ENCODE measurements around the gene ORM1. TPM values are rescaled to one million over a fixed set of nuclear protein-coding genes. Genes with fewer than 3 reads are reported as not detected.

Gene ORM1
- total and polyA plus RNA-seq, 4 donors, result 1,297 to 69,591 (median 37,095) TPM

- TF ChIP-seq CTCF (IDR thresholded peaks at IDR 0.05; ENCODE audit: low read depth, low read length, missing input control), result no peak
- no peak for TF ChIP-seq REST (IDR thresholded peaks at IDR 0.05)
These were observed 43.9 kb upstream of the ORM1 start (continued) for GRCh38 chr9:114278881-114279570.

- 96% methylated on average over 3 of the region's 3 CpGs for WGBS
- H3K36me3 ChIP-seq (ENCODE audit: control insufficient read depth in 4 of 4, insufficient read depth in 3 of 4, low read depth in 1 of 4, low read length in 3 of 4), result peaks cover 3 to 40% (median 16%) of the 10 kb centered on the region in 4 donors
These were observed 43.2 kb upstream of the ORM1 start for GRCh38 chr9:114279693-114280092.

GRCh38 chr9:114280636-114281472, 42.0 kb upstream of the ORM1 start:
- no peak overlapping the region for H3K27ac ChIP-seq (ENCODE audit: low read depth in 1 of 2, low read length in 2 of 2)
- no peak overlapping the region for H3K9ac ChIP-seq (ENCODE audit: low read depth in 1 of 2, low read length in 2 of 2)
- no peaks in the 10 kb centered on the region for H3K27me3 ChIP-seq (ENCODE audit: control insufficient read depth in 4 of 4, insufficient read depth in 4 of 4, low read length in 3 of 4)
- no peak for TF ChIP-seq REST (IDR thresholded peaks at IDR 0.05)
- no peak for TF ChIP-seq JUND (IDR thresholded peaks at IDR 0.05)
- no peak for TF ChIP-seq RAD21 (IDR thresholded peaks at IDR 0.05)
- TF ChIP-seq SP1 (IDR thresholded peaks at IDR 0.05), result no peak
- TF ChIP-seq NR2F2 (IDR thresholded peaks at IDR 0.05), result no peak
- no peak for TF ChIP-seq FOXA1 (IDR thresholded peaks at IDR 0.05)
- no peak for TF ChIP-seq MAX (IDR thresholded peaks at IDR 0.05)
- TF ChIP-seq EGR1 (IDR thresholded peaks at IDR 0.05; ENCODE audit: low read depth in 2 of 2), result no peak
- TF ChIP-seq HNF4G (IDR thresholded peaks at IDR 0.05), result no peak
- no peak for TF ChIP-seq ATF3 (IDR thresholded peaks at IDR 0.05)
- TF ChIP-seq GABPA (IDR thresholded peaks at IDR 0.05 in 1 of 2, conservative IDR thresholded peaks at IDR 0.05 in 1 of 2), result no peak
- H3K9me3 ChIP-seq (ENCODE audit: control insufficient read depth in 4 of 4, low read length in 3 of 4), result no peaks in the 10 kb centered on the region
- H3K4me3 ChIP-seq (ENCODE audit: low read depth in 1 of 3, low read length in 3 of 3), result no peak overlapping the region
- DNase-seq (ENCODE audit: low spot score), result no peak
- peaks cover 5 to 46% (median 18%) of the 10 kb centered on the region in 4 donors for H3K36me3 ChIP-seq (ENCODE audit: control insufficient read depth in 4 of 4, insufficient read depth in 3 of 4, low read depth in 1 of 4, low read length in 3 of 4)
- peaks cover 0 to 4% (median 0%) of the 10 kb centered on the region in 4 donors for H3K4me1 ChIP-seq (ENCODE audit: control insufficient read depth in 4 of 4, insufficient read depth in 4 of 4, low read length in 3 of 4)
- 86% methylated on average over 8 of the region's 8 CpGs for WGBS

More at GRCh38 chr9:114279693-114280092, 43.2 kb upstream of the ORM1 start:
- H3K9me3 ChIP-seq (ENCODE audit: control insufficient read depth in 4 of 4, low read length in 3 of 4), result no peaks in the 10 kb centered on the region
- no peak for DNase-seq (ENCODE audit: low spot score)
- TF ChIP-seq GABPA (IDR thresholded peaks at IDR 0.05 in 1 of 2, conservative IDR thresholded peaks at IDR 0.05 in 1 of 2) (no peak), NR2F2 (IDR thresholded peaks at IDR 0.05) (no peak), SP1 (IDR thresholded peaks at IDR 0.05) (no peak), HNF4G (IDR thresholded peaks at IDR 0.05) (no peak)
- no peak overlapping the region for H3K9ac ChIP-seq (ENCODE audit: low read depth in 1 of 2, low read length in 2 of 2)
- H3K27me3 ChIP-seq (ENCODE audit: control insufficient read depth in 4 of 4, insufficient read depth in 4 of 4, low read length in 3 of 4), result no peaks in the 10 kb centered on the region
- peaks cover 0 to 4% (median 0%) of the 10 kb centered on the region in 4 donors for H3K4me1 ChIP-seq (ENCODE audit: control insufficient read depth in 4 of 4, insufficient read depth in 4 of 4, low read length in 3 of 4)
- H3K4me3 ChIP-seq (ENCODE audit: low read depth in 1 of 3, low read length in 3 of 3), result no peak overlapping the region
- no peak overlapping the region for H3K27ac ChIP-seq (ENCODE audit: low read depth in 1 of 2, low read length in 2 of 2)

Measured in liver (tissue), 9 donors.